A549 (cell line): Measurements from ENCODE around the gene GID4. TPM values are rescaled to one million over a fixed set of nuclear protein-coding genes. Genes with fewer than 3 reads are reported as not detected.

Source experiments
- ATAC-seq, 2 experiments: fragments of 200-7000 bp in 1 of 2; fragments of >200 bp in 1 of 2; cut with Nextera tagmentation in 1 of 2; cut with Tn5 transposase in 1 of 2; 3 replicates each; pipeline versions ENCODE4 v1.8.0 to v1.9.1; 2018 to 2020; ENCODE audit warnings: mild to moderate bottlenecking in 1 of 2, moderate library complexity in 1 of 2
- CTCF ChIA-PET: fragments of 300-600 bp; sonication (Branson Sonifier 250); formaldehyde crosslinking; extraction: SDS; loops from one replicate; lab custom pipeline; 2021; ENCODE audit warnings: antibody characterized with exemption, inconsistent platforms; lab: Yijun Ruan, JAX
- POLR2A ChIA-PET: fragments of 350-600 bp; formaldehyde crosslinking; extraction: SDS; loops from one replicate; lab custom pipeline; 2021; ENCODE audit warnings: antibody characterized with exemption, inconsistent platforms; lab: Yijun Ruan, JAX
- DNase-seq, 2 experiments: peaks; one replicate each; pipeline versions ENCODE4 v3.0.0 to v3.0.0-alpha.2; 2011 to 2016; ENCODE audit warnings: low read depth in 1 of 2, low spot score in 1 of 2
- FAIRE-seq: peaks from 2 replicates; lab custom pipeline; 2011; peaks lifted over from hg19 to GRCh38; lab: Jason Lieb, UNC
- H3K27ac ChIP-seq, 2 experiments: fragments of >200 bp; sonication (Bioruptor Twin); formaldehyde crosslinking; 3 replicates each; pipeline ENCODE4 v1.5.1; 2016 to 2017
- H3K4me1 ChIP-seq: fragments of >200 bp; sonication (Bioruptor Twin); formaldehyde crosslinking; 3 replicates; pipeline ENCODE4 v1.6.1; 2016
- H3K4me2 ChIP-seq: fragments of >200 bp; sonication (Bioruptor Twin); formaldehyde crosslinking; 3 replicates; pipeline ENCODE4 v1.6.1; 2016
- H3K4me3 ChIP-seq: fragments of >200 bp; sonication (Bioruptor Twin); formaldehyde crosslinking; 3 replicates; pipeline ENCODE4 v1.5.1; 2016
- H3K9me3 ChIP-seq: fragments of >200 bp; sonication (Bioruptor Twin); formaldehyde crosslinking; 3 replicates; pipeline ENCODE4 v1.6.1; 2016
- CHD2 ChIP-seq: fragments of 150-350 bp; IDR thresholded peaks from 2 replicates; pipeline ENCODE4 v1.6.1; 2014; ENCODE audit warnings: low read length; ENCODE audit not compliant: partially characterized antibody
- CHD4 ChIP-seq: fragments of 200-600 bp; sonication (generic); IDR thresholded peaks from 2 replicates; pipeline ENCODE4 v1.6.1; 2016; ENCODE audit warnings: antibody characterized with exemption, mild to moderate bottlenecking, borderline replicate concordance
- E2F6 ChIP-seq: IDR thresholded peaks from 2 replicates; pipeline ENCODE4 v1.6.1; 2012; ENCODE audit warnings: low read depth, borderline replicate concordance
- ELK1 ChIP-seq: fragments of 150-350 bp; IDR thresholded peaks from 2 replicates; pipeline ENCODE4 v1.6.1; 2014; ENCODE audit warnings: low read depth, mild to moderate bottlenecking, low read length
- EP300 ChIP-seq, 2 experiments: fragments of >200 bp; sonication (Bioruptor Twin); formaldehyde crosslinking; IDR thresholded peaks; 2 replicates in 1 of 2; 3 replicates in 1 of 2; pipeline ENCODE4 v1.6.1; 2016 to 2017
- ESRRA ChIP-seq: fragments of 150-350 bp; IDR thresholded peaks from 2 replicates; pipeline ENCODE4 v1.6.1; 2014; ENCODE audit warnings: mild to moderate bottlenecking, low read length, borderline replicate concordance
- FOSL2 ChIP-seq, 2 experiments: fragments of 450-650 bp in 1 of 2; fragments of >200 bp in 1 of 2; sonication (Bioruptor Twin) in 1 of 2; formaldehyde crosslinking; IDR thresholded peaks; 2 replicates each; pipeline versions ENCODE4 v1.5.0 to v1.6.1; 2016 to 2020; ENCODE audit warnings: mild to moderate bottlenecking in 1 of 2, moderate library complexity in 1 of 2
- HMGXB4 ChIP-seq: fragments of 250-450 bp; sonication (Bioruptor Pico); IDR thresholded peaks from 2 replicates; pipeline ENCODE4 v1.5.0; 2021; ENCODE audit warnings: mild to moderate bottlenecking, moderate library complexity, borderline replicate concordance
- HOXA7 ChIP-seq: fragments of 250-450 bp; sonication (Bioruptor Pico); IDR thresholded peaks from 2 replicates; pipeline ENCODE4 v1.5.0; 2020; ENCODE audit warnings: mild to moderate bottlenecking, moderate library complexity
- KDM1A ChIP-seq: fragments of 200-600 bp; sonication (generic); IDR thresholded peaks from 2 replicates; pipeline ENCODE4 v1.6.1; 2016; ENCODE audit warnings: low read depth, mild to moderate bottlenecking
- MAZ ChIP-seq: fragments of 150-350 bp; IDR thresholded peaks from 2 replicates; pipeline ENCODE4 v1.6.1; 2014; ENCODE audit warnings: antibody characterized with exemption, low read depth, low read length, borderline replicate concordance
- NFE2L2 ChIP-seq: fragments of 150-350 bp; conservative IDR thresholded peaks from 2 replicates; pipeline ENCODE4 v1.6.1; 2014; ENCODE audit warnings: low read length
- NPAS2 ChIP-seq: fragments of 250-450 bp; sonication (Bioruptor Pico); IDR thresholded peaks from 2 replicates; pipeline ENCODE4 v1.8.0; 2022; ENCODE audit warnings: mild to moderate bottlenecking, moderate library complexity, borderline replicate concordance
- POLR2A ChIP-seq: IDR thresholded peaks from 2 replicates; pipeline ENCODE4 v1.6.1; 2012; ENCODE audit warnings: mild to moderate bottlenecking, low read length
- RCOR1 ChIP-seq: fragments of 150-350 bp; IDR thresholded peaks from 2 replicates; pipeline ENCODE4 v1.6.1; 2014; ENCODE audit warnings: antibody characterized with exemption, low read length, low read depth
- REST ChIP-seq: fragments of 200-600 bp; sonication (generic); IDR thresholded peaks from 2 replicates; pipeline ENCODE4 v1.6.1; 2016; ENCODE audit warnings: antibody characterized with exemption, mild to moderate bottlenecking, moderate library complexity
- RNF2 ChIP-seq: fragments of 200-600 bp; sonication (generic); IDR thresholded peaks from 2 replicates; pipeline ENCODE4 v1.6.1; 2016; ENCODE audit warnings: low read depth, mild to moderate bottlenecking, antibody characterized with exemption, moderate library complexity, borderline replicate concordance
- SMC3 ChIP-seq: fragments of >200 bp; sonication (Bioruptor Twin); formaldehyde crosslinking; IDR thresholded peaks from 3 replicates; pipeline ENCODE4 v1.6.1; 2018; ENCODE audit warnings: inconsistent platforms
- TP53 ChIP-seq: fragments of 250-450 bp; sonication (Bioruptor Pico); IDR thresholded peaks from 2 replicates; pipeline ENCODE4 v1.5.0; 2021; ENCODE audit warnings: mild to moderate bottlenecking, moderate library complexity
- ZNF302 ChIP-seq: fragments of 250-450 bp; sonication (Bioruptor Pico); IDR thresholded peaks from 2 replicates; pipeline ENCODE4 v1.9.0; 2021; ENCODE audit warnings: inconsistent platforms, mild to moderate bottlenecking, moderate library complexity
- WGBS: methylation state at CpG from one replicate; pipeline ENCODE4 v1.1.6; 2017; ENCODE audit errors: missing lambda C conversion rate; 5-methylcytosine and 5-hydroxymethylcytosine counted together
- polyA plus RNA-seq, 4 experiments: library from polyadenylated mRNA; depleted of rRNA in 3 of 4; stranded (reverse); fragments of >200 nt; fragmentation: RNase III in 1 of 4; extraction: RNeasy Plus Mini Kit Qiagen cat#74134 plus additional on column Dnase treatment in 1 of 4; gene quantifications; 2 replicates in 3 of 4; 3 replicates in 1 of 4; pipeline ENCODE4 v1.2.3, GENCODE V29; 2011 to 2017

GID4 gene
- polyA plus RNA-seq, 2 of the 4 experiments (the other 2 are of a cell fraction): 11.2 to 11.5 TPM

GRCh38 chr17:18025241-18025944, 13.8 kb upstream of the GID4 start:
- H3K27ac ChIP-seq: no peak overlapping the region
- TF ChIP-seq RNF2 (no peak), CHD4 (no peak), FOSL2 (IDR thresholded peaks at IDR 0.05) (no peak), FOSL2 (CRISPR knock-in tag; IDR thresholded peaks at IDR 0.05) (0 out of 2 replicates have a peak, but pooled peaks have one; percentile 14)
- no peak overlapping the region for H3K4me3 ChIP-seq
- H3K9me3 ChIP-seq: no peaks in the 10 kb centered on the region
- WGBS: 53% methylated on average over 5 of the region's 5 CpGs
- DNase-seq (no peak), ATAC-seq (peak in 1 of 2 experiments; percentile 32; a peak in 1 of 6 replicates), FAIRE-seq (no peak)
- ChIA-PET POLR2A (no interaction called here), CTCF (interaction anchor here (0.8 to 7.6 kb wide), 8 partner anchors 9 to 213 kb away, joined by 3 to 51 read pairs (median 4); no protein-coding TSS in a partner anchor)
- H3K4me1 ChIP-seq: peaks cover 11% of the 10 kb centered on the region; the same call in 2 of the 3 replicates
- H3K4me2 ChIP-seq: no peak overlapping the region

GRCh38 chr17:18025945-18026776, 13.0 kb upstream of the GID4 start:
- FAIRE-seq: no peak
- TF ChIP-seq ZNF302 (CRISPR knock-in tag): no peak
- no peak for TF ChIP-seq ELK1
- no peak for TF ChIP-seq MAZ
- TF ChIP-seq SMC3: no peak
- no peak for TF ChIP-seq ESRRA
- TF ChIP-seq RCOR1: no peak
- no peak for TF ChIP-seq KDM1A
- no peak for TF ChIP-seq E2F6
- no peak for TF ChIP-seq NFE2L2
- no peak for TF ChIP-seq EP300 (IDR thresholded peaks at IDR 0.05)
- TF ChIP-seq HMGXB4 (CRISPR knock-in tag): no peak
- TF ChIP-seq POLR2A: no peak
- no peak for TF ChIP-seq REST
- TF ChIP-seq HOXA7 (CRISPR knock-in tag): no peak
- no peak for TF ChIP-seq NPAS2 (CRISPR knock-in tag)
- no peak for TF ChIP-seq CHD2
- TF ChIP-seq TP53 (CRISPR knock-in tag): no peak
- no peak for TF ChIP-seq RNF2
- TF ChIP-seq, all 56 proteins: peak for 0
- Histone ChIP-seq H3K27ac (no peak overlapping the region), H3K4me1 (peaks cover 11% of the 10 kb centered on the region; the same call in 2 of the 3 replicates), H3K9me3 (no peaks in the 10 kb centered on the region), H3K4me2 (no peak overlapping the region), H3K4me3 (no peak overlapping the region)
- ChIA-PET POLR2A (no interaction called here), CTCF (interaction anchor here (0.8 to 7.6 kb wide), 8 partner anchors 8 to 213 kb away, joined by 3 to 51 read pairs (median 6); no protein-coding TSS in a partner anchor)
- WGBS: 81% methylated on average over 11 of the region's 11 CpGs
- no peak for DNase-seq
- peak in 1 of 2 experiments; percentile 31; a peak in 1 of 6 replicates for ATAC-seq
